Activated CD8-positive, alpha-beta T cell treated with anti-CD3 and anti-CD28 coated beads, Interleukin-2, amount 10 ng/mL, durations not matched to agents 7 days and 5 days (primary cell): ENCODE results near the gene FUT4. TPM values are rescaled to one million over a fixed set of nuclear protein-coding genes. Genes with fewer than 3 reads are reported as not detected.

Experiments used
- ATAC-seq: fragments of 150-1000 bp; cut with Tn5 transposase; one replicate; pipeline ENCODE4 v1.10.0; 2021; ENCODE audit warnings: moderate library complexity
- CTCF ChIA-PET: fragments of 350-600 bp; sonication (Branson Sonifier 250); formaldehyde crosslinking; loops from one replicate; lab custom pipeline; 2021; ENCODE audit warnings: antibody characterized with exemption; lab: Charles Lee
- POLR2A ChIA-PET: fragments of 350-600 bp; sonication (Branson Sonifier 250); formaldehyde crosslinking; loops from one replicate; lab custom pipeline; 2021; ENCODE audit warnings: antibody characterized with exemption; lab: Charles Lee
- DNase-seq: peaks from one replicate; pipeline ENCODE4 v3.0.0-alpha.2; 2020
- H3K27ac Mint-ChIP-seq: one replicate; pipeline ENCODE4 v1.8.0; 2021; ENCODE audit warnings: mild to moderate bottlenecking, mixed read lengths
- H3K27me3 Mint-ChIP-seq: one replicate; pipeline ENCODE4 v1.8.0; 2021; ENCODE audit warnings: low read depth, mixed read lengths
- H3K36me3 Mint-ChIP-seq: one replicate; pipeline ENCODE4 v1.8.0; 2021; ENCODE audit warnings: low read depth, mixed read lengths
- H3K4me1 Mint-ChIP-seq: one replicate; pipeline ENCODE4 v1.8.0; 2021; ENCODE audit warnings: low read depth, mixed read lengths
- H3K4me3 Mint-ChIP-seq: one replicate; pipeline ENCODE4 v1.8.0; 2021; ENCODE audit warnings: mild to moderate bottlenecking, mixed read lengths
- H3K9me3 Mint-ChIP-seq: one replicate; pipeline ENCODE4 v1.8.0; 2022; ENCODE audit warnings: mixed read lengths; ENCODE audit not compliant: insufficient read depth
- total RNA-seq, 2 experiments: library from RNA; stranded (reverse); gene quantifications; one replicate each; pipeline ENCODE4 v1.2.3, GENCODE V29; 2021

Gene FUT4
- total RNA-seq, 2 experiments from 2014 or later, result 6.5 to 7.0 TPM

GRCh38 chr11:94516725-94517124 is 27.0 kb upstream of the FUT4 start:
- Mint-ChIP-seq H3K27me3 (peaks cover 33% of the 10 kb centered on the region), H3K4me1 (peaks cover 14% of the 10 kb centered on the region), H3K9me3 (no peaks in the 10 kb centered on the region), H3K27ac (no peak overlapping the region), H3K36me3 (no peaks in the 10 kb centered on the region), H3K4me3 (no peak overlapping the region)
- ATAC-seq (no peak), DNase-seq (no peak)
- ChIA-PET CTCF (interaction anchor here (1.0 to 4.0 kb wide), 5 partner anchors 9 to 381 kb away, joined by 3 to 18 read pairs (median 4); no protein-coding TSS in a partner anchor), POLR2A (no interaction called here)

GRCh38 chr11:94518300-94518699 is 25.4 kb upstream of the FUT4 start:
- H3K27ac Mint-ChIP-seq, result no peak overlapping the region
- H3K9me3 Mint-ChIP-seq, result no peaks in the 10 kb centered on the region
- H3K27me3 Mint-ChIP-seq, result peaks cover 21% of the 10 kb centered on the region
- H3K4me3 Mint-ChIP-seq, result no peak overlapping the region
- CTCF ChIA-PET, result interaction anchor here (0.9 to 4.0 kb wide), 5 partner anchors 11 to 549 kb away, joined by 3 to 18 read pairs (median 4); no protein-coding TSS in a partner anchor
- no peak for ATAC-seq
- no peak for DNase-seq
- H3K36me3 Mint-ChIP-seq, result no peaks in the 10 kb centered on the region
- POLR2A ChIA-PET, result interaction anchor here (0.6 kb wide), 1 partner anchor 688 kb away, joined by 5 read pairs; no protein-coding TSS in a partner anchor
- no peaks in the 10 kb centered on the region for H3K4me1 Mint-ChIP-seq

DNA sequence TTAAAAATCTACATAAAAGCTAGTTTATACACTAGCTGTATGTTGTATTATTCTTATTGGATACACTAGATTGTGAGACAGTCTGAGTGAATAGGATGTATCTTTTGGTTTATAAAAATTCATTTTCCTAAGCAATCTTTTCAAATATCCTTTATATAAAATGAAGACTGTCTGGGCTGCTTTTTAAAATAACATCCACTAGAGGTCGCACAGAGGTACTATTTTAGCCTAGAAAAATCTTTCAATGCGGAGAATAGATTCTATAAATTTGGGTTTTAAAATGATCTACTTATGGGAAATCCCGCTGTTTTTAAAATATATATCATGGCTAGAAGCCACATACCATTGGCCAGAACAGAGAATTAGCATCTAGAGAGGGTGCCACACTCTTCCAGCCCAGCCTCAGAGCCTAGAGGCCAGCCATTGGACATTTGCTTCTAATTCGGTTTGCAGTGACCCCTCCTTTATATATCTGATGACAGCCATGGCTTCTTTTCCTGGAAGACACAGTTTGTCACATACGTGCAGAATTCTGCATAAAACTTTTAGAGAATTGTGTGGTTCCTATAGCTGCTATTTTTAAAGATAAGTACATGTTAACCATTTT is 24.1 kb upstream of the FUT4 start:
- Mint-ChIP-seq H3K4me1 (no peaks in the 10 kb centered on the region), H3K27me3 (peaks cover 23% of the 10 kb centered on the region), H3K36me3 (no peaks in the 10 kb centered on the region), H3K9me3 (no peaks in the 10 kb centered on the region), H3K4me3 (no peak overlapping the region), H3K27ac (no peak overlapping the region)
- POLR2A ChIA-PET, result no interaction called here
- DNase-seq, result peak; percentile 31
- CTCF ChIA-PET, result interaction anchor here (0.9 to 2.1 kb wide), 11 partner anchors 8 to 374 kb away, joined by 3 to 5 read pairs (median 3); no protein-coding TSS in a partner anchor
- ATAC-seq, result no peak

DNA sequence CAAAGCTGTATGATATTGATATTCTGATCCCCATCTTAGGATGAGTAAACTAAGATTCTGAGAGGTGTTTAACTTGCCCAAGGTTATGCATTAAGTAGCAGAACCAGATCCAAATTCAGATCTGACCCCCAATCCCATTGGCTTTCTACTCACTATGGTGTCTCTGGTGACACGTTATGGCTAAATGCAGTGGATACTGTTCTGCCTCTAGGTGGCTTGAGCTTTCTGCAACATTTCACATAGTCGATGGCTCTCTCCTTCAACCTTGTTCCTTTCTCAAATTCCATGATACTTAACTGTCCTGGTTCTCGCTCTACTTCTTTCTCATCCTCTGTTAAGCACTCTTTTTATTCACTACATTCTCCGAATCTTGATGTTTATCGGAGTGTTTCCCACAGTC is 22.0 kb upstream of the FUT4 start:
- ChIA-PET CTCF (interaction anchor here (0.9 to 1.4 kb wide), 4 partner anchors 9 to 256 kb away, joined by 3 read pairs; partner anchors contain the start of gene C11orf97), POLR2A (no interaction called here)
- Mint-ChIP-seq H3K36me3 (no peaks in the 10 kb centered on the region), H3K27me3 (peaks cover 17% of the 10 kb centered on the region), H3K4me1 (no peaks in the 10 kb centered on the region), H3K9me3 (no peaks in the 10 kb centered on the region), H3K27ac (no peak overlapping the region), H3K4me3 (no peak overlapping the region)
- DNase-seq, result no peak
- ATAC-seq, result no peak

- no peak overlapping the region for H3K4me3 Mint-ChIP-seq
- no peaks in the 10 kb centered on the region for H3K9me3 Mint-ChIP-seq
- no peaks in the 10 kb centered on the region for H3K4me1 Mint-ChIP-seq
- H3K27ac Mint-ChIP-seq, result no peak overlapping the region
- ATAC-seq (no peak), DNase-seq (no peak)
- H3K36me3 Mint-ChIP-seq, result no peaks in the 10 kb centered on the region
- POLR2A ChIA-PET, result no interaction called here
- peaks cover 25% of the 10 kb centered on the region for H3K27me3 Mint-ChIP-seq
- CTCF ChIA-PET, result no interaction called here
These were observed 19.4 kb upstream of the FUT4 start for GRCh38 chr11:94524341-94524740.

- ChIA-PET POLR2A (no interaction called here), CTCF (interaction anchor here (0.9 to 1.0 kb wide), 2 partner anchors 9 to 14 kb away, joined by 3 to 4 read pairs; partner anchors contain the start of gene C11orf97)
- Mint-ChIP-seq H3K4me3 (no peak overlapping the region), H3K9me3 (no peaks in the 10 kb centered on the region), H3K27me3 (peaks cover 29% of the 10 kb centered on the region), H3K36me3 (no peaks in the 10 kb centered on the region), H3K27ac (no peak overlapping the region), H3K4me1 (no peaks in the 10 kb centered on the region)
- DNase-seq (no peak), ATAC-seq (no peak)
These were observed 18.0 kb upstream of the FUT4 start for GRCh38 chr11:94525546-94526324.

GRCh38 chr11:94526645-94527438 is 16.9 kb upstream of the FUT4 start:
- no peaks in the 10 kb centered on the region for H3K36me3 Mint-ChIP-seq
- H3K9me3 Mint-ChIP-seq, result no peaks in the 10 kb centered on the region
- no peak overlapping the region for H3K27ac Mint-ChIP-seq
- no peak overlapping the region for H3K4me3 Mint-ChIP-seq
- ATAC-seq (no peak), DNase-seq (no peak)
- POLR2A ChIA-PET, result no interaction called here
- no peaks in the 10 kb centered on the region for H3K4me1 Mint-ChIP-seq
- peaks cover 31% of the 10 kb centered on the region for H3K27me3 Mint-ChIP-seq
- CTCF ChIA-PET, result no interaction called here

DNA sequence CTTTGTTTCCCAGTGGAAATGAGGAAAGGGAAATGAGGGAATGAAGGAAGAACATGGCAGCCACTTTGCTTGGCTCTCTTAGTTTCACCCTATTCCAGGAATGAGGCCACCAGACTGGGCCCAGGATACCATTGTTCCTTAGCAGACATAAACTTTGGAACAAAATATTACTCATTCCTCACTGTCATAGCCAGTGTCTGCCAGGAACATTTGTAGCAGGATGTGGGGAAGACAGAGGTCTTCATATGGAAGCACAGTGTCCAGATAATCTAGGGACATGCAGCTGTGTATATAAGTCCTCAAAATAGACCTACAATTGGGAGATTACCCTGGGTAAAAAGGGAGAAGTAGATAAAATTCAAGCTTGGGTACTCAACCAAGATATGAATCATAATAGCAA is 15.2 kb upstream of the FUT4 start:
- no peak overlapping the region for H3K4me3 Mint-ChIP-seq
- H3K27me3 Mint-ChIP-seq, result peaks cover 33% of the 10 kb centered on the region
- no peaks in the 10 kb centered on the region for H3K36me3 Mint-ChIP-seq
- no peak overlapping the region for H3K27ac Mint-ChIP-seq
- CTCF ChIA-PET, result interaction anchor here (1.0 kb wide), 1 partner anchor 10 kb away, joined by 4 read pairs; no protein-coding TSS in a partner anchor
- DNase-seq, result no peak
- ATAC-seq, result no peak
- no peaks in the 10 kb centered on the region for H3K9me3 Mint-ChIP-seq
- no peaks in the 10 kb centered on the region for H3K4me1 Mint-ChIP-seq
- POLR2A ChIA-PET, result no interaction called here

- ATAC-seq (no peak), DNase-seq (no peak)
- ChIA-PET CTCF (no interaction called here), POLR2A (no interaction called here)
- Mint-ChIP-seq H3K36me3 (no peaks in the 10 kb centered on the region), H3K9me3 (no peaks in the 10 kb centered on the region), H3K4me1 (no peaks in the 10 kb centered on the region), H3K27ac (no peak overlapping the region), H3K27me3 (peaks cover 38% of the 10 kb centered on the region), H3K4me3 (no peak overlapping the region)
These were observed 11.5 kb upstream of the FUT4 start for GRCh38 chr11:94532211-94532610.

GRCh38 chr11:94533206-94533605 is 10.5 kb upstream of the FUT4 start:
- peaks cover 38% of the 10 kb centered on the region for H3K27me3 Mint-ChIP-seq
- CTCF ChIA-PET, result no interaction called here

GRCh38 chr11:94533696-94534630 is 9.8 kb upstream of the FUT4 start:
- no peak for ATAC-seq
- DNase-seq, result no peak
- ChIA-PET POLR2A (no interaction called here), CTCF (interaction anchor here (1.3 kb wide), 1 partner anchor 29 kb away, joined by 3 read pairs; no protein-coding TSS in a partner anchor)
- no peak overlapping the region for H3K27ac Mint-ChIP-seq
- no peak overlapping the region for H3K4me3 Mint-ChIP-seq
- H3K9me3 Mint-ChIP-seq, result no peaks in the 10 kb centered on the region
- no peaks in the 10 kb centered on the region for H3K4me1 Mint-ChIP-seq
- peaks cover 35% of the 10 kb centered on the region for H3K27me3 Mint-ChIP-seq
- H3K36me3 Mint-ChIP-seq, result no peaks in the 10 kb centered on the region

More at GRCh38 chr11:94533206-94533605, 10.5 kb upstream of the FUT4 start:
- H3K9me3 Mint-ChIP-seq, result no peaks in the 10 kb centered on the region
- DNase-seq, result no peak
- no peak overlapping the region for H3K27ac Mint-ChIP-seq
- POLR2A ChIA-PET, result no interaction called here
- no peaks in the 10 kb centered on the region for H3K36me3 Mint-ChIP-seq
- H3K4me1 Mint-ChIP-seq, result no peaks in the 10 kb centered on the region
- no peak overlapping the region for H3K4me3 Mint-ChIP-seq
- ATAC-seq, result no peak
